Parathyroid adenoma (tissue), 2 donors: ENCODE data around the gene COL18A1.

Experiments used
- H2AFZ ChIP-seq: fragments of 300-600 bp; sonication (generic); one replicate; pipeline ENCODE4 v1.7.0; 2017; ENCODE audit warnings: antibody characterized with exemption, mild to moderate bottlenecking
- H3K27ac ChIP-seq: fragments of 300-600 bp; sonication (generic); one replicate; pipeline ENCODE4 v1.7.0; 2017
- H3K27me3 ChIP-seq: fragments of 300-600 bp; sonication (generic); one replicate; pipeline ENCODE4 v1.7.0; 2017; ENCODE audit warnings: low read length; ENCODE audit not compliant: control insufficient read depth, insufficient read depth
- H3K36me3 ChIP-seq: fragments of 300-600 bp; sonication (generic); one replicate; pipeline ENCODE4 v1.7.0; 2017; ENCODE audit warnings: low read length; ENCODE audit not compliant: control insufficient read depth, insufficient read depth
- H3K4me1 ChIP-seq: fragments of 300-600 bp; sonication (generic); one replicate; pipeline ENCODE4 v1.7.0; 2017; ENCODE audit warnings: control low read depth
- H3K4me2 ChIP-seq: fragments of 300-600 bp; sonication (generic); one replicate; pipeline ENCODE4 v1.7.0; 2017; ENCODE audit warnings: low read length
- H3K4me3 ChIP-seq: fragments of 300-600 bp; sonication (generic); one replicate; pipeline ENCODE4 v1.7.0; 2017; ENCODE audit warnings: low read depth, low read length
- H3K79me2 ChIP-seq: fragments of 300-600 bp; sonication (generic); one replicate; pipeline ENCODE4 v1.7.0; 2017; ENCODE audit warnings: control low read depth
- H3K9ac ChIP-seq: fragments of 300-600 bp; sonication (generic); one replicate; pipeline ENCODE4 v1.7.0; 2017; ENCODE audit warnings: mild to moderate bottlenecking
- H3K9me3 ChIP-seq: fragments of 300-600 bp; sonication (generic); one replicate; pipeline ENCODE4 v1.7.0; 2017; ENCODE audit warnings: low read length; ENCODE audit not compliant: control insufficient read depth
- TF ChIP-seq, protein P1 (sequence below): fragments of 300-600 bp; sonication (generic); IDR thresholded peaks from one replicate; pipeline ENCODE4 v1.7.0; 2017; ENCODE audit warnings: antibody characterized with exemption, mild to moderate bottlenecking
- donor health status: primary hyperparathyroidism.

Gene COL18A1

DNA sequence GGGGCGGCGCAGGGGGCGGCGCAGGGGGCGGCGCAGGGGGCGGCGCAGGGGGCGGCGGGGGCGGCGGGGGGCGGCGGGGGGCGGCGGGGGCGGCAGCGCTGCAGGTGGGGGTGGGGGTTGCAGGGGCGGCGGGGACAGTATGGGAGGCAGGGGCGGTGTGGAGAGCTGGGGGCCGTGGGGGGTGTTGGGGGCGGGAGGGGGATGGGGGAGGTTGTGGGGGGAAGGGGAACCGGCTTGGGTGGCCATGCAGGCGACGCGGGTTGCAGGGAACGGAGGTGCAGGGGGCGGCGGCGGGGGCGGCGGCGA is 150.2 kb downstream of the COL18A1 start:
- Histone ChIP-seq H3K27me3 (no peaks in the 10 kb centered on the region), H3K27ac (no peak overlapping the region), H3K4me1 (no peaks in the 10 kb centered on the region), H3K9ac (no peak overlapping the region), H3K36me3 (no peaks in the 10 kb centered on the region), H3K79me2 (no peaks in the 10 kb centered on the region), H3K9me3 (no peaks in the 10 kb centered on the region), H3K4me2 (no peak overlapping the region), H2AFZ (no peak overlapping the region), H3K4me3 (peak overlapping the region; percentile 55)
- TF ChIP-seq, protein P1, sequence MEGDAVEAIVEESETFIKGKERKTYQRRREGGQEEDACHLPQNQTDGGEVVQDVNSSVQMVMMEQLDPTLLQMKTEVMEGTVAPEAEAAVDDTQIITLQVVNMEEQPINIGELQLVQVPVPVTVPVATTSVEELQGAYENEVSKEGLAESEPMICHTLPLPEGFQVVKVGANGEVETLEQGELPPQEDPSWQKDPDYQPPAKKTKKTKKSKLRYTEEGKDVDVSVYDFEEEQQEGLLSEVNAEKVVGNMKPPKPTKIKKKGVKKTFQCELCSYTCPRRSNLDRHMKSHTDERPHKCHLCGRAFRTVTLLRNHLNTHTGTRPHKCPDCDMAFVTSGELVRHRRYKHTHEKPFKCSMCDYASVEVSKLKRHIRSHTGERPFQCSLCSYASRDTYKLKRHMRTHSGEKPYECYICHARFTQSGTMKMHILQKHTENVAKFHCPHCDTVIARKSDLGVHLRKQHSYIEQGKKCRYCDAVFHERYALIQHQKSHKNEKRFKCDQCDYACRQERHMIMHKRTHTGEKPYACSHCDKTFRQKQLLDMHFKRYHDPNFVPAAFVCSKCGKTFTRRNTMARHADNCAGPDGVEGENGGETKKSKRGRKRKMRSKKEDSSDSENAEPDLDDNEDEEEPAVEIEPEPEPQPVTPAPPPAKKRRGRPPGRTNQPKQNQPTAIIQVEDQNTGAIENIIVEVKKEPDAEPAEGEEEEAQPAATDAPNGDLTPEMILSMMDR: no peak

DNA sequence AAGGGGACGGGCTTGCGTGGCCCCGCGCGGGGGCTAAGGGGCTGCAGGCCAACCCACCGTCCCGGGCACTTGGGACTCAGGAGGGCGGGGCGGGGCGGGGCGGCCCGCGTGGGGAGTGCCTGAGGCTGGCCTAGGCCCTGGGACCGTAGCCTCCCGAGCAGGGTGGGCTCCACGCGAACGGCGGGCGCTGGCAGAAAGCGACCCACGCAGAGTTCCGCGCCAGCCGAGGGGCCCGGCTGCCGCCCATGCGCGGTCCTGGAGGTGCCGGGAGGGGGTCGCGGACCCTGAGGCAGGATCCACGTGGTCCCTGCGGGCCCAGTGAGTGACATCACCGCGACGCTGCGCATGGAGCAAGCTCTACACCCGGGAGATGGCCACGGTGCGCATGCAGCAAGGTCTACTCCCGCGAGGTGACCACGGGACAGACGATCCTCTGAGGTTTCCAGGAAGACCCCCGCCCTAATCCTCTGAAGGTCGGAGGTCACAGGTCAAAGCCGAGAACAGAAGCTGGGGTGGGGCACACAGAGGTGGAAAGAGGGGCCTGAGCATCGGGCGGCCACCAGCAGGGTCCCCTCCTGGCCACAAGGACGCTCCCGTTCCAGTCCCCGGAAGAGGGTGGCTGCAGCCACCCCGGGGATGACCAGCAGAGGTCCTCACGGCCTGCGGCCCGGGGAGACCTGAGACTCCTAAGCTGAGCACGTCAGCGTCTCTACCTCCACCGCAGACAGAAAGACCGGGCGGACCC is 150.8 kb downstream of the COL18A1 start:
- TF ChIP-seq, protein P1: no peak
- Histone ChIP-seq H3K79me2 (no peaks in the 10 kb centered on the region), H3K27ac (no peak overlapping the region)

DNA sequence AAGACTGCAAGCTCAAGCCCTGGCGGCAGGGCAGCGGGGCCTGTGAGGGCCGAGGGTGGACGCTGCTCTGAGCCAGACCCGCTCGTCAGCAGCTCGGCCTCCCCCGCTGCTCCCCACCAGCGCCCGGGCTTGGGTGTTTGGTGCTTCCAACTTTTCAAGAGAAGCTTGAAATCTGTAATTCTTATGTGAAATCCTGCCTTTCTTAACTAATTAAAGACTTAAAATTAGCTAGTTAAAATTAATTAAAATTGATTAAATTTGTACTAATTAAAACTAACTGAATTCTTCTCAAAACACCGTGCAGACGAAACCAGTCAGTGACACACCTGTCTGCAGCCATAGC is 151.3 kb downstream of the COL18A1 start:
- Histone ChIP-seq H3K4me1 (no peaks in the 10 kb centered on the region), H3K9ac (no peak overlapping the region), H3K79me2 (no peaks in the 10 kb centered on the region), H3K36me3 (no peaks in the 10 kb centered on the region), H3K27me3 (no peaks in the 10 kb centered on the region), H3K4me3 (peak overlapping the region; percentile 55), H3K4me2 (peak overlapping the region; percentile 64), H3K9me3 (no peaks in the 10 kb centered on the region), H2AFZ (peak overlapping the region; percentile 51), H3K27ac (no peak overlapping the region)
- TF ChIP-seq, protein P1: no peak

More for the DNA sequence above, 150.8 kb downstream of the COL18A1 start:
- Histone ChIP-seq H3K4me2 (peak overlapping the region; percentile 64), H3K36me3 (no peaks in the 10 kb centered on the region), H3K4me1 (no peaks in the 10 kb centered on the region), H3K9ac (no peak overlapping the region), H3K27me3 (no peaks in the 10 kb centered on the region), H3K9me3 (no peaks in the 10 kb centered on the region), H3K4me3 (peak overlapping the region; percentile 55), H2AFZ (peak overlapping the region; percentile 51)

DNA sequence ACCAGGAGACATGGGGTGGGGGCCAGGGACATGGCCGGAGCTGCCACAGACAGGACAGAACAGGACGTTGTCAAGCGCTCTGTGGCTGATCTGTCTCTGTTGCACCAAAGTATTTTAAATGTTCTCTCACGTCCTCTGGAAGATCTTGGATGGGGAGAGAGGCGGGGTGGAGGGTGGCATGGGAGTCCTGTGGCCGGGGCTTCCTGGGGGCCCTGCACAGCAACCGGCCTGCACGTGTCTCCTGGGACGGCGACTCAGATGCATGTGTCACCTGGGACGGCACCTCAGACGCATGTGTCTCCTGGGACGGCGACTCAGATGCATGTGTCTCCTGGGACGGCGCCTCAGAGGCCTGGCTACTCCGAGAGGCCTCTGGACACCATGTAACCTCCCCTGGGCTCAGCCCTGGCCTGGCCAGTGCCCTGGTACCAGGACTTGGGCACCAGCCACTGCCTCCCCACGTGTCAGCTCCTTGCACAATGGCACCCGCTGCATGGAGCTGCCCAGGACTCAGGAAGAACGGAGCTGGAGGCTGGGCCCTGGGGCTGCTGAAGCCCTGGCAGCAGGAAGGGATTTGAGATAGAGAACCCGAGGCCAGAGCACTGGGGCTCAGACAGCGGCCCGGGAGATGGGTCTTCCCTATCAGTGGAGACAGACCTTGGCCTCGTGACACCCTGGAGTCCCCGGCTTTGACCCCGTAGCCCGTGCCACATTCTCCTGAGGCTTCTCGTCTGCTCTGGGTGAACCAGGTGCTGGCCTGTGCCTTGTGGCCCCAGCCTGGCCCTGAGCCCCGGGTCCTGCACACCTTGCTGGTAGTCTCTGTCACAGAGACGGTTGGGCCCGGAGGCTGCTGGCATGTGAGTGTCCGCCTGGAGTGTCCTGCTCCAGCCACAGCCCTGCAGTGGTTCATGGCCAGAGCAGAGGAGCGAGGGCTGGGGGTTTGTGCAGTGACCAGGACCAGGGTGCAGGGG is 152.0 kb downstream of the COL18A1 start:
- TF ChIP-seq, protein P1: no peak
- H2AFZ ChIP-seq: no peak overlapping the region
- no peaks in the 10 kb centered on the region for H3K4me1 ChIP-seq
- no peaks in the 10 kb centered on the region for H3K79me2 ChIP-seq
- peak overlapping the region; percentile 55 for H3K4me3 ChIP-seq
- H3K9ac ChIP-seq: no peak overlapping the region
- no peaks in the 10 kb centered on the region for H3K9me3 ChIP-seq
- H3K27ac ChIP-seq: no peak overlapping the region
- no peaks in the 10 kb centered on the region for H3K36me3 ChIP-seq
- H3K4me2 ChIP-seq: no peak overlapping the region
- no peaks in the 10 kb centered on the region for H3K27me3 ChIP-seq
